PC-9 (cell line): ENCODE measurements around the gene PMEL.

Source experiments
- CTCF ChIP-seq: fragments of 200-600 bp; sonication (generic); conservative IDR thresholded peaks from 2 replicates; pipeline ENCODE4 v1.6.1; 2017; ENCODE audit warnings: mixed run types, antibody characterized with exemption, mild to moderate bottlenecking, moderate library complexity
- EZH2 ChIP-seq: fragments of 200-600 bp; sonication (generic); IDR thresholded peaks from 2 replicates; pipeline ENCODE4 v1.8.0; 2017; ENCODE audit warnings: antibody characterized with exemption, low read depth

- TF ChIP-seq CTCF: no peak
- TF ChIP-seq EZH2: no peak
Measured at GRCh38 chr12:55925371-55925770, 40.5 kb downstream of the PMEL start.
